AG04450 (cell line): ENCODE results near the gene FOXD4L3. TPM values are rescaled to one million over a fixed set of nuclear protein-coding genes. Genes with fewer than 3 reads are reported as not detected.
"Not testable (repeated sequence)": the region's sequence is repeated elsewhere in the genome, so short reads cannot be mapped to it uniquely, and the experiment has no call there.

Experiments
- CTCF ChIA-PET: fragments of 300-600, 350-600 bp; formaldehyde crosslinking; extraction: SDS; loops from one replicate; lab custom pipeline; 2022; ENCODE audit warnings: antibody characterized with exemption, inconsistent platforms; lab: Charles Lee
- POLR2A ChIA-PET: fragments of 350-600 bp; formaldehyde crosslinking; extraction: SDS; loops from one replicate; lab custom pipeline; 2021; ENCODE audit warnings: antibody characterized with exemption, inconsistent platforms; lab: Yijun Ruan, JAX
- DNase-seq: peaks from one replicate; pipeline ENCODE4 v3.0.0-alpha.2; 2011; ENCODE audit warnings: low read depth, low spot score
- H3K27ac ChIP-seq: one replicate; pipeline ENCODE4 v1.5.1; 2012; ENCODE audit warnings: low read depth, low read length, control low read depth
- H3K27me3 ChIP-seq: one replicate; pipeline ENCODE4 v1.6.0; 2012; ENCODE audit warnings: low read length; ENCODE audit not compliant: control insufficient read depth, insufficient read depth
- H3K4me3 ChIP-seq: 2 replicates; pipeline ENCODE4 v1.5.1; 2011; ENCODE audit warnings: mild to moderate bottlenecking, low read depth, low read length, control low read depth
- H3K9me3 ChIP-seq: 2 replicates; pipeline ENCODE4 v1.5.1; 2012; ENCODE audit warnings: low read length; ENCODE audit not compliant: control insufficient read depth, insufficient read depth
- polyA minus RNA-seq: library from RNA; depleted of rRNA, polyadenylated mRNA; stranded (reverse); fragments of >200 nt; gene quantifications from 2 replicates; pipeline ENCODE4 v1.2.3, GENCODE V29; 2011; rRNA and poly(A)+ RNA removed
- polyA plus RNA-seq: library from polyadenylated mRNA; depleted of rRNA; stranded (reverse); fragments of >200 nt; gene quantifications from 2 replicates; pipeline ENCODE4 v1.2.3, GENCODE V29; 2011; rRNA removed

Gene FOXD4L3
- polyA plus RNA-seq: not detected in 2 replicates
- polyA minus RNA-seq: not detected in 2 replicates

DNA sequence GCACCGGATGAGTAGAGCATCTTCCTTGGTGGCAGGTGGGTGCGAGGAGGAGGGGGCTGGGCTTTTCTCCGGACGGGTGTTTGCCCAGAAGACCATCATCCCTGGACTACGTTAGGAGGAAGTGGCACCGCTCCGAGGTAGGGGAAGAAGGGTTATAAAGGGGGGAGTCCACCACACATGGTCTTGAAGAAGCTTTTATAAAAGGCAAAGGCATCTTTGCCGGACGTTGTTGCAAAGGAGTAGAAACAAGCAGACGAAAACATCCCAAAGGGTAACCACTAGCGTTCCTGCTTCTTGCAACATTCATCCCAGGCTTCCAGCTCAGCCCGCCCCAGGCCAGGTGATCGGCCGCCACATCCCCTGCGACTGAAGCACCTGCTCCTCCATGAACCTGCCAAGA, at the start of gene FOXD4L3:
Gene FOXD4L3, plus strand, starts transcription at position 301 of the 400 bp plus-strand sequence. Its CDS starts 85 bp downstream, at position 386.
- DNase-seq, H3K27ac ChIP-seq, H3K9me3 ChIP-seq, H3K27me3 ChIP-seq, CTCF ChIA-PET, POLR2A ChIA-PET, H3K4me3 ChIP-seq: not testable (repeated sequence)

DNA sequence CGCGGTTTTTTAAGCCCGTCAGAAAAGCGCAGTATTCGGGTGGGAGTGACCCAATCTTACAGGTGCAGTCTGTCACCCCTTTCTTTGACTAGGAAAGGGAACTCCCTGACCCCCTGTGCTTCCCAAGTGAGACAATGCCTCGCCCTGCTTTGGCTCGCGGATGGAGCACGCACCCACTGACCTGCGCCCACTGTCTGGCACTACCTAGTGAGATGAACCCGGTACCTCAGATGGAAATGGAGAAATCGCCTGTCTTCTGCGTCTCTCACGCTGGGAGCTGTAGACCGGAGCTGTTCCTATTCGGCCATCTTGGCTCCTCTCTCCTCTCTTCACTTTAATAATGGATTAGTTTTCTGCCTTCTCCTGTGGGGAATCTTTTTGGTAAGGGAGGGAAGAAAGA, 21.6 kb upstream of the FOXD4L3 start:
- H3K9me3 ChIP-seq, DNase-seq, POLR2A ChIA-PET: not testable (repeated sequence)

DNA sequence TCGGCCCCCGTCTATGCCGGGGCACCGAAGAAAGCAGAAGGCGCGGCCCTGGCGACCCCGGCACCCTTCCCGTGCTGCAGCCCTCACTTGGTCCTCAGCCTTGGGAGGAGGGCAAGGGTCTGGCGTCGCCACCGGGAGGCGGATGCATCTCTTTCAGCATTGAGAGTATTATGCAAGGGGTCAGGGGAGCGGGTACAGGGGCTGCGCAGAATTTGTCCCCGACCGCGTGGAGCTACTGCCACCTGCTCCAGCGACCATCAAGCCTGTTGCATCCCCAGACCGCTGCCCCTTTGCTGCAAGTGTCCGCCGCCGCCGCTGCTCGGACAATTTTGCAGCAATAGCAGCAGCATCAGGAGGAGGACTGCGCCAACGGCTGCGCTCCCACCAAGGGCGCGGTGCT, 1.1 kb downstream of the FOXD4L3 start:
- H3K27me3 ChIP-seq, H3K27ac ChIP-seq, POLR2A ChIA-PET, CTCF ChIA-PET, DNase-seq, H3K4me3 ChIP-seq, H3K9me3 ChIP-seq: not testable (repeated sequence)

More for the DNA sequence above, 21.6 kb upstream of the FOXD4L3 start:
- H3K4me3 ChIP-seq, CTCF ChIA-PET, H3K27me3 ChIP-seq, H3K27ac ChIP-seq: not testable (repeated sequence)

DNA sequence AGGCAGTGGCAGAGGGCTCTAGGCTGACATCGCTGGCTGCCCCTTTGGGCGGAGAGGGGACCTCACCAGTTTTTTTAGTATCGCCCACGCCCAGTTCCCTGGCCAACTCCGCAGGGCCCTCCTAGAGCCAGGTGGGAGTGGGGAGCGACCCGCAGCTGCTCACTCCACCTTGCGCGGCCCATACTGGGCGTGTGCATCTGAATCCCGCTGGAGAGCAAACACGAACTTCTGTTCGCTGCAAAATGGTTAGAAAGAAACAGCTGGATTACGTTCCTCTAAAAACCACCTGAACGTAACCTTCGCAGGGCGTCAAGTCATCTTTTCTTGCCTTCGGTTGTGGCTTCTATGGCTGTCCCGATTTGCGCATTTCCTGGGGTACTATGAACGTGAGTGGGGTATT, 1.5 kb downstream of the FOXD4L3 start:
- DNase-seq, H3K4me3 ChIP-seq, CTCF ChIA-PET, H3K27ac ChIP-seq, H3K9me3 ChIP-seq, POLR2A ChIA-PET, H3K27me3 ChIP-seq: not testable (repeated sequence)

DNA sequence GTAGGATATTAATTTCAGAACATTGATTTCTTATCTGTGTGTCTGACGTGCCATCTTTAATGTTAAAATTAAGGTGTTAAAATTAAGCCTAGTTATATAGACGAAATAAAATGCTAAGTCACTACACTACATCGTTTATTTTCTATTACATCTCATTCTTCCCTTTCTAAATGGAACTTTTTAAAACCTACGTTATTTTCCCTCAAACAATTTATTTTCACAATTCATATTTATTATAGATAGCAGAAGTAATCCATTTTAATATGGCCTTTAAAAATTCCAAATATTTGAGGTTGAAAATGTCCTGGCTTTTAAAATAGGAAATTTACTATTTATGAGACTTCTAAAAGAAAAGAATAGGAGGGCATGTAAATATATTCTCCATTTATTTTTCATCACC, 2.1 kb downstream of the FOXD4L3 start:
- H3K9me3 ChIP-seq, POLR2A ChIA-PET, H3K27ac ChIP-seq, H3K27me3 ChIP-seq, DNase-seq, CTCF ChIA-PET, H3K4me3 ChIP-seq: not testable (repeated sequence)

DNA sequence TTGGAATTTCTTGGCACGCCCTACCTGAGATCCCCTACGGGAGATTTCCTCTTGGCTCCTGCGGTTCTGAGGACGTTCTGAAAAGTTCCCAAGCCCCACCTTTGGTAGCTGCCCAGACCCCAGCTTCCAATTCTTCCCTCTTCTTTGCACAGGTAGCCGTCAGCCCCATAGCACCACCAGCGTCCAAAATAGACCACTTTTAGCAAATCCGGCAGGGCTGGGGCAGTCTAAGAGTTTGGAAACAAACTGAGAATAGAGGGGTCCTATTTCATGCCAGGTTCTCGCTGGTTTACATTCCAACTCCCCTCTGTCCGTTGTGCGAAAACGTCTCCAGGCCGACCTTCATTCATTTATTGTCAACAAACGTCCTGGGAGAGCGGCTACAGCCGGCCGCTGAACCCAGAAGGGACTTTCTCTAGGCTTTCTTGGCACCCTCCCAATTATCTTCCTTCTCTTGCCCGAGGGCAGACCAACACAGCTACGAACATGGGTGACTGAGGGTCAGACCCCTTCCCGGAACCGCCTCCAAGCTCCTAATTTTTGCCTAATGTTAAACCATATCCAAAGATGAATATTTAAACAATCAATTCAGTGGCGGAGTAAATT, 3.1 kb downstream of the FOXD4L3 start:
- H3K9me3 ChIP-seq, H3K27me3 ChIP-seq, CTCF ChIA-PET, H3K27ac ChIP-seq, POLR2A ChIA-PET, H3K4me3 ChIP-seq, DNase-seq: not testable (repeated sequence)

DNA sequence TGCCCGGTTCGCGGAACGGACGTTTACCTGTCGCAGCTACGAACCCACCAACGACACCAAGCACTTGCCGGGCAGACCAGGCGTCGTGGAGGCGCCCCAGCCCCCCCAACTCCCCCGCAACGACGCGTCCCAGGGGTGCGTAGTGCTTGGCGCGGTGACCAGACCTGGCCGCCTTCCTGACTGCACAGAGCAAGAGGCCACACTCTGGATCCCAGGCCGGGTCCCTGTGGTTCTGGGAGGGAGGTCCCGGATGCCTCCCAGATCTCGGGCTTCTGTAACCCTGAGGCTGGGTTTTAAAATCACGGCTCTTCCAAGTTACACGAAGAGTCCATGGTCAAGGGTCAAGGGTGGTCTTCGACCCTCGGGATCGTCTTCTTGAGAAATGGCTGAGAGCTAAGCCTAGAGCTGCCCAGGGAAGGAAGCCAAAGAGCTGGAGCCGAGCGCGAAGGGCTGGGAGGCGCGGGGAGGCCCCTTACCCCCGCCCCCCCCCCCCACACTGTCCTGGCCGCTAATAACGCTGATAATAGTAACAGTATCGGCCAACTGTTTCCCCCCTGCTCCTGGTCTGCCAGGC, 3.8 kb downstream of the FOXD4L3 start:
- H3K27me3 ChIP-seq, CTCF ChIA-PET, H3K4me3 ChIP-seq, H3K27ac ChIP-seq, POLR2A ChIA-PET, H3K9me3 ChIP-seq, DNase-seq: not testable (repeated sequence)

DNA sequence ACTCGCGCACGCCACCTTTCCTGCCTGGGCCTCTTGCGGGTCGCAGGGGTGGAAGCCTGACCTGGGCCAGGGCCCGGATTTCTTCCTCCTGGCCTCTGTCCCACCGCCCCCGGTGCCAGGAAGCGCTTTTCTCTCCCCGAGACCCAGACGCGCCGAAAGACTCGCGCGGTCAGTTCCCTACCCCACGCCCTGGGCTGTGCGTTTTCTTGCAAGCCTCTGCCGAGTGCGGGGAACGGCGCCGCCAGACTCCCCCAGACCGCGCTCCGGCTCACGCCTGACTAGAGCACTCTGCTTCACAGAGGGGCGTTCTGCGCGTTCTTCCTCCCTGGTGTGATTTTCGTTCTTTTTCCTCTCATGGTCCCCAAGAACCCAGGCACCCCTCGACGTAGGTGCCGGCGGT, 4.5 kb downstream of the FOXD4L3 start:
- DNase-seq, H3K4me3 ChIP-seq, H3K27me3 ChIP-seq, POLR2A ChIA-PET, H3K9me3 ChIP-seq, H3K27ac ChIP-seq, CTCF ChIA-PET: not testable (repeated sequence)

DNA sequence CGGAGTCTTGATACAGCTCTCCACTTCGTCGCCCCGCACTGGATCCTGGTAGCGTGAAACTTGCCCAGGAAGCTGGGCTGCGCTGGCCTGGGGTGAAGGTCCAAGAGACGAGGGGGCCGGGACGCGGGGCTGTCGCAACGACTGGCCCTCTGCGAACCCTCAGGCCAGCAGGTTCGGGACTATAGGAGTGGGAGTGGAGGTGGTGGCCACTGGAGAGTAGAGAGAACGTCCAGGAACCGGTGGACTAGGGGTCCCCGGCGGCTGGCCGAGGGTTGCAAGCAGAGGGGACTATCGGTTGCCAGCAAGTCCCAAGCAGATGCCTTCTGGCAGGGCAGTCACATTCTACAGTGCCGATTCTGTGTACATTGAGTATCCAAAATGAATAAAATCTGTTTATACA, 5.0 kb downstream of the FOXD4L3 start:
- CTCF ChIA-PET, H3K27ac ChIP-seq, H3K9me3 ChIP-seq, POLR2A ChIA-PET, H3K4me3 ChIP-seq, H3K27me3 ChIP-seq, DNase-seq: not testable (repeated sequence)

DNA sequence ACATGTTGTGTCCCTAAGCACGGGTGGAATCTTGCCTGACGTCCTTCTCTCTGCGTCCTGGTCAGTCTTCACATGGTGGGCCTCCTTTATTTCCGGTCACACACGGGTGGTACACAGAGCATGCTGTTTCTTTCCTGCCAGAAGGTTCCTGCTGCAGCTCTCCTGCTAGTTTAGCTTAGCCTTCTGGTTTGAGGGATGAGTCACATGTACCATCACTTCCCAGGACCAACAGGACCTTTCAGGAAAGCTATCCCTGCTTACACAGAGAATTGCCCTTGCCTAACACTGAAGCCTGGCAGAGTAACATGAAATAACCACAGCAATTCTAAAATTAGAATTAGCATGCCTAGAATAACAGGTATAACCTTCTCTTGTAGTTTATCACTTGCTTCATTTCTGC, 8.5 kb downstream of the FOXD4L3 start:
- CTCF ChIA-PET, POLR2A ChIA-PET, H3K4me3 ChIP-seq, H3K27ac ChIP-seq, H3K27me3 ChIP-seq, H3K9me3 ChIP-seq, DNase-seq: not testable (repeated sequence)

DNA sequence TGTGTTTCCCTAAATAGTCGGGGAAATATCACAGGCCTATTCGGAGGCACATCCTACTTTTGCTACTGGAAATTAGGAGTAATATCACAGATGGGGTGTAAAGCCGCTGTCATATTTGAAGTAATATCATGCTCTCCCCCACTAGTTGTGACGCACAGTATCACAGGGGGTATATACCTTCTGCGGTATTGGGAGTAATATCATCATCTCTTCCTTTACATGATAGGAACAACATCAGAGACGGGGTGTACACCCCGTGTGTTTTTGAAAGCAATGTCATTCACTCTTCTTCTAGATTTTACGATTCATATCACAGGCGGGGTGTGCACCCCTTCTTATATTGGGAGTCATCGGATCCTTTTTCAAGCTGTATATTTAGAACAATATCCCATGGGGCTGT, 15.5 kb downstream of the FOXD4L3 start:
- H3K9me3 ChIP-seq, H3K27me3 ChIP-seq, H3K4me3 ChIP-seq, DNase-seq, POLR2A ChIA-PET, H3K27ac ChIP-seq, CTCF ChIA-PET: not testable (repeated sequence)

DNA sequence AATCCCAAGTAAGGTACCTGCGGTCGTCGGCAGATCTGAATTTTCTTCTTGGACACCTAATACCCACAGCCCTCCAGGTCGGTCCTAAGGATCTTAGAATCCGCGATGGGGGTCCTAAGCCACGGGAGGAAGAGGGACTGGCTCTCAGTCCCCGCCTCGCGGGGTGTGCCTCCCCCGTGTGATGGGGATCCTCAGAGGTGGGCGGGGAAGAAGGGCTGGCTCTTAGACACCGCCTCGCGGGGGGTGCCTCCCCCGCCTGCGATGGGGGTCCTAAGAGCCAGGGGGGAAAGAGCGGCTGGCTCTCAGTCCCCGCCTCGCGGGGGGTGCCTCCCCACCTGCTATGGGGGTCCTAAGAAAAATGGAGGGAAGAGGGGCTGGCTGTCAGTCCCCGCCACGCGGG, 21.1 kb downstream of the FOXD4L3 start:
- DNase-seq, H3K4me3 ChIP-seq, H3K9me3 ChIP-seq, POLR2A ChIA-PET, CTCF ChIA-PET, H3K27me3 ChIP-seq, H3K27ac ChIP-seq: not testable (repeated sequence)
